NCI-H2029 (cell line): ENCODE results near the gene LGR4.
A peak's percentile ranks its signal among the peaks of the same experiment; 100 is the strongest.

Experiments
- DNase-seq: peaks from one replicate; lab custom pipeline; 2025; lab: John Stamatoyannopoulos, UW

Gene LGR4

DNA sequence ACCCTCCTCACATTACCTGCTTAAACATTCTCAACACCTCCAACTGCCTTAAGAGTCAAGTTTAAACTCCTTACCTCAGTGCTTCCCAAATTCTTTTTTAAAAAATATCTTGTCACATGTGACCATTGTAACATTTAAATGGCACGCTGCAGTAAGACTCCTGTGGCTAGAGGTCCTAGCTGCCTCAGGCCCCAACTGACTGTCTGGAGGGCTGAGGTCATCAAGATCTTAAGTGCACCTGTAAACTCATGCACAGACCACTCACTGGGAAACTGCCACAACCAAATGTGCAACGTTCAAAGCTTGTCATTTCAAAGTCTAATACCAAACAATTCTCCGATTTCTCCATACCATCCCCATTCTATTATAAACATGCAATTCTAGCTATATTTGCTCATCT, 93.1 kb downstream of the LGR4 start:
- no peak for DNase-seq

DNA sequence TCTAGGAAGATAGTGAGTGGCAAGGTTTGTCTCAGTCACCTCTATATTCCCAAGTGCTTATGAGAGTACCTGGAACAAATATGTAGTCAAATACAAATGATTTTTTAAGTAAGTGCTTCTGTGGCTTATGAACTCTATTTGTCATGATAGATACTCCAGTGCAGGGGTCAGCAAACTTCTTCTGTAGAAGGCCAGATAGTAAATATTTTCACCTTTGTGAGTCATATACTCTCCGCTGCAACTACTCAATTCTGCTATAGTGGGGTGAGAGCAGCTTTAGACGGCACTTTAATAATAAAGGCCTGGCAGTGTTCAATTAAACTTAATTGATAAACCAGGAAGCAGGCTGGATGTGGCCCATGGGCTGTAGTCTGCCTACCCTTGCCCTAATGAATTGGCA, 97.2 kb downstream of the LGR4 start:
- DNase-seq: no peak

DNA sequence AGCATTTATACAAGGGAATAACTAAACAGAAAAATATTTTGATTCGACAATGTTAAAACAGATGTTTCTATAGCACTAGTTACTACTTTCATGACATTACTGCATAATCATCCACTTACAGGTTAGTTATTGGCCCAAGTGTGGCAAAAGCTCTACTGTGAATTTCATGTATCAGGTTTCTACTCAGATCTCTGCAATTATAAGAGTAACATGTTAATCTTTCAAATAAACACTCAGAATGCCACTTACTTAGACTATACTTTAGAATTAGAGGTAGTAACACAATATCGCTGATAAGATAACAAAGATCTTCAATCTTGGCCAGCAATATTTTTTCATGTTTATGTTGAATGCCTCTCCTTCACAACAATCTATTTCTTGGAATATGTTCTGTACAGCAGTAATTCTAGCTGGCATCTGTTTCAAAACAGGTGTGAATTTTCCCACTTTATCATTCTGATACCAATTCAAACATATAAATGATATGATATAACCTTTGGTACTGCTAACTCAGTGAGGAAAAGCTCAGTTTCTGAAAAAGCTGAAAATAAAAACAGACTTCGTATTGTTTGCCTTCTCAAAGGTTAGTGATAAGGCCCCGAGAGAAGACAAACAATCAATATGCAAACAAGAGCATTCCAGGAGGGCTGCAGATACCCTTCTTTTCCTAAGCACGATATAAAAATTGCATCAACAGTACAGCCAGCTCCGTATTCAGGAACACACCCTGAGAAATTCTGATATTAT, 98.6 kb downstream of the LGR4 start:
- no peak for DNase-seq

DNA sequence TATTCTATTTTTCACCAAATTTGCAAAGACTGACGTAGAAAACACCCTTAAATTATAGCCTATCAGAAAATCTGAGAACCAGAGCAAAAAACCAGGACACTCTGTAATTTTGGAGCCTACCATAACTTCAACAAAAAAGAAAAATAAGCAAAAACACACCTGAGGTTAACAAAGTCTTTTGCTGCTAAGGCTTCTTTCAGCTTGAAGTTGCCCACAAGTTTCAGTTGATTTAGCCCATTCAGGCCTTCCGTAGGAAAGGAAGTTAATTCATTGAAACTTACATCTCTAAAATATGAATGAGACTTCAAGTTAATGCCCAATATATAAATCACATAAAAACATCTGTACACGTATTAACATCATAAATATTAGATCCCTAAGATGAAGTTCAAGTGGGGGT, 99.2 kb downstream of the LGR4 start:
- DNase-seq: no peak

DNA sequence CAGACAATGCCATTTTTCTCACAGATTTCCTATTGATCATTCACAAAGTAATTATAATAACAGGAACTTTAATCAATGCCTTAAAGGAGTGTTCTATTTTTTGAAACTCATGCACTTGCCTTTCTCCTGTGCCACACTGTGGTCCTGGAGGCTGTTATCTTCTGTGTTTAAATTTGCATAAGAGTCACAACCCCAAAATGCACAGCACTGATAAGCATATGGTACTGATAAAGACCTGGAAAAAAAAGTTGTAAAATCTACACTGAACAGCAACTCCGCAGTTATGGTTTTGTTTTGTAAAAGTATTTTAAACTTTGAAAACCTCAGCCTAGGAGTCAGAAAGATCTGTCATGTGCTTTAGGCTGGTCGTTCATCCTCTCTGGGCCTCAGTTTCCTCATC, 100.4 kb downstream of the LGR4 start:
- no peak for DNase-seq

DNA sequence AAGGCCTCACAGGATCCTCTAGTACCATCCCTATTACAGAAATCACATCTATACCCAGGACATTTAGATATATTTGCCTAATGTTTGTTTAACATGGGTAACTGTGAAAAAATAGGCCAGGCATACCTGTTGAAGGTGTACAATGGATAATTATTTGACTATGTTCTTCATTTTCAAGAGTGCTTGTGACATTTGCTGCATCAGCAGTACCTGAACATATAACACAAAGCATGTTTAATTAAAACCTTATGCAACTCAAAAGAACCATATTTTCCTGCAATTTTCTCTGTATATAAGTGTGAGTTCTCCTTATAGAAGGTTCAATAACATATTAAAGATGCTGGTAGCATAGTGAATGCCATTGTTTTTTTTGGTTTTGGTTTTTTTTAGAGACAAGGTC, 101.1 kb downstream of the LGR4 start:
- no peak for DNase-seq

DNA sequence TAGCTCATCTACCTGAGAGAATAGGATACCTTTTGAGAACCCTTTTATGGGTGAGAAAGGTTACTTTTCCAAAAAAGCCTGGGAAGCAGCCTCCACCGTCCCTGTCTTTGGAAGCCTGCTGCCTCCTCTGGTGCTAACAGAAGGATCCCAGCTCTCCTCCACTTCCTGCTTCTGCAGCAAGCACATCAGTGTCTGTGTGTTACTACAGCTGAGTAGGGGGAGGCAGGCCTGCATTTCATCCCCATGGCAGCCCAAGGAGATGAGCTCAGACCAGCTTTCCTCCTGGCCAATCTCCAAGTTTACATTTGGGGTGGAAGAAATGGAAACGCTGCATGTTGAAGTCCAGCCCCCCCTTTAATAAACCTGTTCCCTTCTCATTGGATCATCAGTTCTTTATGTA, 102.2 kb downstream of the LGR4 start:
- peak; percentile 8 for DNase-seq

DNA sequence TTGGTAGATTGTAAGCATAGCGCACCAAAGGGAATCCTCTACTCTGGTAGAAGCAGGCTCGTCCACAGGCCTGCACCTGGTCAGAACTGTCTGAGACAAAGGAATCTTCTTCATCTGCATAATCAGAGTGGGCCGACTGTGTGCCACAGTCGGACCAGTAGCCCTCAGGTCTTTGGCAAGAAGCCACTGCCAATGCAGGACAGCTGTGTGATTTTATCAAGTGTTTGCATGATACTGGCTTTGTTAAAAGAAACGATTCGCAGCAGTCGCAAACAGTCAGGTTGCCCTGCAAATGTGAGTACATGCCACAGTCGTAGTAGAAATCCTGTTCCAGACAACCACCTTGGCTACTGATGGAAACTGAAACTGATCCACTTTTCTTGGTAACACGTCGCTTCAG, 104.7 kb downstream of the LGR4 start:
- peak; percentile 48 for DNase-seq

DNA sequence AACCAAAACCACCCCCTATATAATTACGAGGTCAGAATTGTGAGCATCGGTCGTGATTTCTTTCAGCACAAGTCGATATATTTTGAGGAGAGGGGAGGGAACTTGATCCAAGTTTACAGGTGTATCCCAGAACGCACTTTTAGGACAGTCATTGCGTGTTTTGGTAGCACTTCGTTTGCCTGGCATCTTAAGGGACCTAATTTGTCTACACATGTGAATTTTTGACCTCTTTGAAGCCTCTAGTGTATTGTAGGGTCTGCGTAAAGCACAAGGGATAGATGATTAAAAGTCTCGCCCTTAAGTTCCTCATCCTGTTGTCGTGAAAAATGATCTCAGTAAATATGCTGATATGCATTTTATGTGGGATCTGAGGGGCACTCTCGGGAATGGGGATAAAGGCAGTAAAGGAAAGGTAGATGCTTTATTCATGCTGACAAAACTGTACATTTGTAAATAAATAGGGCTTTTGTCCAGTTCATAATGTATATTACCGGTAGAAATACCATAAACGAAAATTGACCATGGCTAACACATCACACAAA, 108.9 kb downstream of the LGR4 start:
- no peak for DNase-seq

DNA sequence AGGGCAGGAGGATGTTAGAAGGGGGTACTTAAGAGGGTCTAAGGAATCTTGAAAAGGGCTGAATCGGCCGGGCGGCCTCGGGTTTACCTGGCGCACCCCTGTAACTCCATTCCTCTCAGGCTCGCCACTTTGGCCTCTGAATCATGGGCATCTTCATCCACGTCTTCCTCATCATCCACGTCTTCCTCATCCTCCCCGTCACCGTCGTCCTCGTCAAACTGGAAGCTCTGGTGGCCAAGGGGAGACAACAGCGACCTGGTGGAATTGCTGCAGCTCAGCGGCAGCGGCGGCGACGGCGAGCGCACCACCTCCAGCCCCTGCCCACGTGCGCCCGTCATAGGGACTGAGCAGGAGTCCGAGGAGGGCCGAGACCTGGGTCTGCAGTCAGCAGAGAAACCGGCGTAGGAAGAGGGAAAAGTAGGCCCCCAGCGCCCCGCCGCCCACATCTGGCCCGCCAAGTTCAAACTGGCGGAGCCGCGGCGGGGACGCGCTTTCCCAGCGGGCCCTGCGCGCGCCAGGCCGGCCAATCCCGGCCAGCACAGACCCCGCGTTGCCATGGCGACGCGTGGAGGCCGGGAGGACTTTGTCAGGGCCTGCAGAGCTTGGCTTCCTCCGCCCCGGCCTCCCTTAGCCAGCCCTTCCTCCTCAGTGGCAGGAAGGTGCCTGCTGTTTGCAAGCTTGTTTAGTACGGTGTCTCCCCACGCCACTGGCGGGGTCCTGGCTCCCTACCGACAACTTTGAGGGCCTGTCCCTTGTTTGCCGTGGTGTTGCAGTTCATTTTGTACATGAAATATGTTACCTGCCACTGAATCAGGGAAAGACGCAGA, 109.6 kb downstream of the LGR4 start, which contains the start of gene CCDC34:
TSS of gene CCDC34 (minus strand) at position 467 of the 827 bp plus-strand sequence. CDS start at position 446, 21 bp downstream.
- peak; percentile 95 for DNase-seq

DNA sequence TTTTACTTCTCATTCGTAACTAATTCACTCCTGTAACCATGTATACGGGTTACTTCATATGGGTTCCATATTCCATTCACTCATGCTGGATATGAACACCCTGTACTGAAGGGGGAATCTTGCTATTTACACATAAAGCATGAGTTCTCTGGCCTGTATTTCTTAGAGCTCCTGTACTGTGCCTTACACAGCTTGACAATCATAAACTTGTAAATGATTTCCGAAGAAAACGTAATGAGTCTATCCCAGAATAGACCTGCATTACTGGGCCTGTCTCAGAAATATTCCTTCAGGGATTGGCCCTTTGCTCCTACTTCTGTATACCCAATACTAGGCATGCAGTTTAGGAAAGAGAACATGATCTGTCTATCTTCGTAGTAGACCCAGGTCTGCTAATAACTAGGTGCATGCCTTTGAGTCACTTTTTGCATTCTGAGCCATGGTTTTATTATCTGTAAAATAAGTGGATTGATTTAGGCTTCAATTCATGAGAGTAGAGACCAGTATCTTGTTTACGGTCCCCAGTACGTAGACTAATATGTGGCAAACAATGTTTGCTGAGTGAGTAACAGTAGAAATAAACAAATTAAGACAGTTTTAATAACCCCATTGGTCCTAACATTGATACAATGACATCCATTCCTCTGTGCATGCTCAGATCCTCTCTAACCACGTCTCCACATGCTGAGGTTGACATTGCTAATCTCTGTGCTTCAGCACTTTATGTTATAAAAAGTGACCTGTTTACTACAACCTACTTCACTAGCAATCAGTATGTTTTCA, 110.8 kb downstream of the LGR4 start:
- DNase-seq: no peak

DNA sequence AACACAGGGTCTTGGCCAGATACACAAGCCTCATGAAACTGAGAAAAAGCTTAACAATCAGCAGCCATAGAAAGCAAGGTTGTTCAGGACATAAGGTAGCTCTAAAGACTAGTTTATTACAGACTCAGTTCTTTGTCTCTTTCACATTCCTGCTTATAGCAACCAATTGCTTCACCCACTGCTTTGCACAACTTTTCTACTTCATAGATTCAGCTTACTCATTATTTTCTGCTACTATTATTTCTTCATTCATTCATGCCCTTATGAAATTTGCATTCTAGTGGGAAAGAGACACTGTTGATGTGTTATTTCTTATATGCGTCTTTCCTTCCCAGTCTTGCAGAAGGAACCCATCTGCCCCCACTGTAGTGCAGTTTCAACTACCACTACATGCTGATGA, 114.3 kb downstream of the LGR4 start:
- DNase-seq: no peak

DNA sequence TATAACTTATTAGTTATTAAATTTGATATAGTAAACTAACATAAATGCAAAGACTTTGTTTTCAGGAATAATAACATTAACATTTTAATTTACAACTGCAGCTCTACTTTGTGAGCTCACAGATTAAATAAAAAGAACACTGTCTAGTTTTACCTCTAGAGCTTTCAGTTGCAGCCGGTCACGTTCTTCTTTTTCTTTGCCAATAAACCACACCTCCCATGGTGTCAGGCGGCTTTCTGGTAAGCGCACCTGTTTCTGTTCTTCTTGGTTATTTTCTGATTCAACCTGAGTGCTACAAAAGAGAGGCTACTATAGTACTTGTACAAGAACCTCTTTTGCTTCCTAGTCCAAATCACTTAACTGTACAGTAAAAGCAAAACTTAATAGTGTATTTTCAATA, 115.3 kb downstream of the LGR4 start:
- peak; percentile 60 for DNase-seq

DNA sequence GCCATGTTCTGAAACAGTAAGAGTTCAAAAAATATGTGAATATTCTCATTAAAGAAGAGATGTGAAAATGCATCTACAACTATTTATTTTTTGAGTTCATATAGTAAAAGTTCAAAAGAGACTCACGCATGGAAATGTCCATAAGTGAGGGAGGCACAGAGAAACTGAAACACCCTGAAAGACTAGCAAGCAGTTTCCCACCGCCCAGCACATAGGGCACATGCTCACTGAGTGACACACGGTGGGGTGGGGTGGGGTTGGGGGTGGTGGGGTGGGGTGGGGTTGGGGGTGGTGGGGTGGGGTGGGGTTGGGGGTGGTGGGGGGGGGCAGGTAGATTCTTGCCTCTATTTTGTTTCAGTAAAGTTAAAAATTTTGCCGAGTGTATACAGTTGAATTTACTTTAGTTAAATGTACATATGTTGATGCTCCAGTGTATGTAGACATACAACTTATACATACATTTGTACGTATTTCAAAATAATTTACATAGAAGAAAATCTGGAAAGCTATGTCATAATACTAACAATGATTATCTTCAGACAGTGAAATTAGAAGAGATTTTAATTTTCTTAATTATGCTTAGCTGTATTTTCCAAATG, 115.9 kb downstream of the LGR4 start:
- DNase-seq: no peak

DNA sequence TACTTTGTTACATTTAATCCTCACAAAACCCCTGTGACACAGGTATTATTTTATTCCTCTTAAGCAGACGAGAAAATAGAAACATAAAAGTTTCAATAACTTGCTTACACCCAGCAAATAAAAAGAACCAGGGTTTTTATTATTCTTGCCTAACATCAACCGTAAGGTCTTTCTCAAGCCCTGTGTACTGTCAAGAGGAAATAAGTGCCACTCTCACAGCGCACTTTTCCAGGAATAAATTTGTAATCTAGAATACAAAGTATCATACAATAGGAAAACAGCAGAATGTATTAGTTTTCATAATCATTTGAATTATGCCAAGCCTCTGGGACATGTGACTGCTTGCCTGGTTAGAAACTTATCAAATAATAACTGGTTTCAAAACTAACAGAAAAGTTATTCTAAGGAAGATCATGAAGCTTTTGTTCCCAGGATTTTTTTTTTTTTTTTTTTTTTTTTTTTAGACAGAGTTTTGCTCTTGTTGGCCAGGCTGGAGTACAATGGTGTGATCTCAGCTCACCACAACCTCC, 117.0 kb downstream of the LGR4 start:
- no peak for DNase-seq

DNA sequence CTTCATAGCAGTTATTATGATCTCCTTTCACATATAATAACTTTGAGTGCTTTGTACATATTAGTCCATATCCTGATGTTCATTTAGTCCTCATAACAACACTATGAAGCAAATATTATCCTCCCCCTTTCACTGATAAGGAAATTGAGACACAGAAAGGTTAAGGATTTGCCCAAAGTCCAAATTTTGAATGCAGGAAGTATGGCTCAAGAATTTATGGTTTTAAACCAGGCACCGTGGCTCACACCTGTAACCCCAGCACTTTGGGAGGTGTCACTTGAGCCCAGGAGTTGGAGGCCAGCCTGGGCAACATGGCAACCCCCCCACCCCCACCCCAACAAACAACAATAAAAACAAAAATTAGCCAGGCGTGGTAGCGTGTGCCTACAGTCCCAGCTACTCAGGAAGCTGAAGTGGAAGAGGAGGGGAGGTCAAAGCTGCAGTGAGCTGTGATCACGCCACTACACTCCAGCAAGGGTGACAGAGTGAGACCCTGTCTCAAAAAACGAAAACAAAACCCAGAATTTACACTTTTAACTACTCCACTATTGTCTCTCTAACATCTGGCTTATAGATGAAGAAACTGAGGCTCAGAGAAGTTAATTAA, 118.1 kb downstream of the LGR4 start:
- peak; percentile 17 for DNase-seq

DNA sequence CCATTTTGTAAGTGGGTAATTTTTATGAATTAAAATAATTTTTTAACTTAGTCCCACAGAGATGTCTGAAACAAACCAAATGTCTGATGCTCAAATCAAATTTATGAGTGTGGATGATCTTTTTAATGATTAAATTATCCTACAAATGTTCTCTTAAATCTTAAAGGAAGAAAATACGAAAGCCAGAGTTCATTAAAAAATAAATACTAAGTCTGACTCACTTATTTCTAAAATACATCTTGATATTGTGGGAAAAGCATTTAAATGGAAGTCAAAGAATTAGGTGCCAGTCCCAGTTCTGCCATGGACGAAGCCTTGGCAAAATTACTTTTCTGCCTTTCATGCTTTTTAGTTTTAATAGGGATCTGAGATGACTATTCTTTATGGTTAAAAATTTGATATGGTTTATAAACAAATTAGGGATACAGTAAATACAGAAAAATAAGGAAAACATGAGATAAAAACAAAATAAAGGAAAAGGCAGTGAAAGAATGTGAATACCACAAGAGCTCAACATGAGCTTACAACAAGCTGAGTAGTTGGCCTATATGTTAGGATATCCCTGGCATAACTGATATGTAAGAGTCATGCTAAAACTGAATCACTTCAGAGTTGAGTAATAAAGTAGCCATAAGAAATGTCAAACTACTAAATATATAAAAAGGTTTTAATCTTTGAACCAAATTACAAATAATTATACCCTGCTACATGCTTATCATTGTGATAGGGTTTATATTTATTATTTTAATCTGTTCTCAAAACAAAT, 118.8 kb downstream of the LGR4 start:
- DNase-seq: no peak

DNA sequence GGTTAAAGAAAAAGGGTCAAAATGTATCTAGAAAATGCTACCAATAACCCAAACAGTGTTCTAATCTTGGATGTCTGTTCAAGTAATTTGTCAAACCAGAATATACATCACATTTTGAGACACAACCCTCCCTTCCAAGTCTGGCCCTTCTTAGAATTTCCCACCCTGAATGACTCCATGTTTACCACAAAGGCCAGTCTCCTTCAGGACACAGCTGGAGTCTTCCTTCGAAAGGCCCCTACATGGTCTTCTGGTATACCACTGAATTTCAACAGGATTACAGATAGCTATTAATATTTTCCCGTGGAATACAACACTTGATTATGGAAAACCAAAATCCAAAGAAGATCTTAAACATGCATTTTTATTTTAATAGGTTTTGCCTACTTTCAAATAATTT, 119.8 kb downstream of the LGR4 start:
- DNase-seq: no peak

DNA sequence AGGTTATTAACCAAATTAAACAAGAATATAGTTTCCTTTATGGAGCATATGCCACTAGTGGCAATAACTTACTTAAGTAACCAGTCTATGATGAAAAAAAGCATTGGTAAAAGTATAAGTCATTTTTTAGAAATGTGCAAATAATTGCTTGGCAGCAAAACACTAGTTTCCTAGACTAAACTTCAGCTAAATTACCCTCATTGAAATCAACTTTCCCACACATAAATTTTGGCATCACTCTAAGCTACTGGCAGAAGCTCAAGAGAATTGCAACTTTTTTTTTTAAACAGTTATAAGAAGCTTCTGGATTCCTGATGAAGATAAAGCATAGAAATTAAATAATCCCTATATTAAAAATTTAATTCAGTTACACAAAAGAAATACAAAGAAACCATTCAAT, 122.1 kb downstream of the LGR4 start:
- no peak for DNase-seq

DNA sequence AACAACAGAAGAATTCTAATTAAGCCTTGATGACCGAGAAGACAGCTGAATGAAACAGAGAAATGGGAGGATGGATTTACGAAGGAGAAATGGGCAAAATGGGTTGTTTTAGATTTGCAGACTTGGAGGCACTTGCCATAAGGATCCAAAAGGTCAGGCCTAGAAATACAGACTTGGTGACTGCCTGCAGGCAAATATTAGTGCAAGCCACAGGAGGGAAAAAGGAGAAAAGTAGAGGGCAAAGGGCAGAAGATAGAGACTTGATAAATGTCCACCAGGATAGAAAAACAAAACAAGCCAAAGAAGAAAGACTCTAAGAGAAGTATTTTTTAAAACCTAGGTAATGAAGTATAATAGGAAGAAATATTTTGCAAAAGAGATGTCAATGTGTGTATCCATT, 122.7 kb downstream of the LGR4 start:
- DNase-seq: no peak
